GM18868 (cell line): Measurements from ENCODE around the gene ZNF850.

Source experiments
- ATAC-seq: cut with Tn5 transposase; IDR thresholded peaks from one replicate; pipeline ENCODE4 v1.9.1; 2021; ENCODE audit warnings: mild to moderate bottlenecking, moderate library complexity; ENCODE audit not compliant: unreplicated experiment

ZNF850 gene

DNA sequence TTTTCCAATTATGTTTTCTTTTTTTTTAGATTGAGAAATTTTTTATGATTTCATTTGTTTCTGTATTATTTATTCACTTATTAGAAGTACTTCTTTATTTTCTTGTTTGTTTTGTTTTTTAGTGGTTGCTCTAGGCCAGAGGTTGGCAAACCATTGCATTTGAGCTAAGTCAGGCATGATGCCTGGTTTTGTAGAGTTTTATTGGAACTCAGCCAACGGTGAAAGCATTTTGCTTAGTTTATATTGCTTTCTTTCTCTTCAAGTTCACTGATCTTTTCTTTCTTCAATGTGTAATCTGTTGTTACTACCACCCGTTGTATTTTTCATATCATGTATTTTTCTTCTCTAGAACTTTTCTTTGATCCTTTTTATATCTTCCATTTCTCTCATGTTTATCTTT, 65.5 kb downstream of the ZNF850 start:
- ATAC-seq = no peak

DNA sequence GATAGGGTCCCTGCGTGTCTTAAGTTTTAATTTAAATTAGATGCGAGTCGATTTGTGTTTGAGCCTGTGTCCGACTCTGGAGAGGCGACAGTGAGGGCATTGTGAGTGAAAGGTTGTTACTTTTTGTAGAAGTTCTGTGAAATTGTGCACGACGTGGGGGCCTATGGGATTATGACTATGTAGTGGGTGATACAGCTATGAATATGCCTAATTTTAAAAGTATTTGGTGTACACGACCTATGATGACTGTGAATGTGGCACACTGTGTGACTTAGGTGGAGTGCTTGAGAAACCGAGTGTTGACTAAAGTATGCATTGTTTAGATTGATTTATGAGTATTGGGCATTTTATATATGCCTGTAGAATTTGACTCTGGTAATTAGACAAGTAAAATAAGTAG, 84.5 kb downstream of the ZNF850 start:
- ATAC-seq = no peak

DNA sequence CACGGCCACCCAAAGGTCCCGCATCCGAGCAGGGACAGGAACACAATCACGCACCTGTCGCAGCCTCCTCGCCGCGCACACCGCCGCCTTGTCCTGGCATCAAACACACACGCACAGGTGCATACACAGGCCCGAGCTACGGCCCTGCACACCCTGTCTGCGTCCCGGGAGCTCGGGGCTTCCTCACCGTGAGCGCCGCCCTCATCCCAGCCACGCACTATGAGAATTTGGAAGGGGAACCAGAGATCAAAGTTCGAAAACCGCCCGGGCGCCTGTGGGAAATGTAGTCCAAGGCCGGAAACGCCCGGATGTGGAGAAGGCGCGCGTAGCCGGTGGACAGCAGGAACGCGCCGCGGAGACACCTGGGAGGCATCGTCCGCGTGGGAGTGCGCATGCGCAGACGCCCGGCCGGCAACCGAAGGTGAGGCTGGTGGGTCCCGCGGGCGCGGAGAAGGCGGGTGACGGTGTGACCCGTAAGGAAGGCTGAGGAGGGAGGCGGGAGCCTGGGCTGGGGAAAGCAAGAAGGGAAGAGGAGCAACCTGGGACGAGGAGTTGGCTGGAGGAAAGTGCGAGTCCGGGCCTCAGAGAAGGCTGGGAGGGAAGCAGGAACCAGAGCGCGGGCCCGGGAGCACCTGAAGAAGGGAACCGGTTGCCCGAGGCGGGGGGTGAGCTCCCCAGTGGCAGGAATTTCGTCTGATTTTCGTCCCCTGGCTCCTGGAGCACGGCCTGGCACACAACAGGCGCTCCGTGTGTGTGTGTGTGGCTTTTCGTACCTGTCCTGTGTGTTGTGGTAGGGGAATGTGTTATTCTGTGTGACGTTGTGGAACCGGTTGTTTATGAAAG, 85.2 kb downstream of the ZNF850 start, which contains the start of gene ZNF567:
ZNF567 (plus strand) TSS at position 399 of the 843 bp plus-strand sequence. CDS start 7,256 bp downstream, outside the sequence.
- ATAC-seq = peak; percentile 88

DNA sequence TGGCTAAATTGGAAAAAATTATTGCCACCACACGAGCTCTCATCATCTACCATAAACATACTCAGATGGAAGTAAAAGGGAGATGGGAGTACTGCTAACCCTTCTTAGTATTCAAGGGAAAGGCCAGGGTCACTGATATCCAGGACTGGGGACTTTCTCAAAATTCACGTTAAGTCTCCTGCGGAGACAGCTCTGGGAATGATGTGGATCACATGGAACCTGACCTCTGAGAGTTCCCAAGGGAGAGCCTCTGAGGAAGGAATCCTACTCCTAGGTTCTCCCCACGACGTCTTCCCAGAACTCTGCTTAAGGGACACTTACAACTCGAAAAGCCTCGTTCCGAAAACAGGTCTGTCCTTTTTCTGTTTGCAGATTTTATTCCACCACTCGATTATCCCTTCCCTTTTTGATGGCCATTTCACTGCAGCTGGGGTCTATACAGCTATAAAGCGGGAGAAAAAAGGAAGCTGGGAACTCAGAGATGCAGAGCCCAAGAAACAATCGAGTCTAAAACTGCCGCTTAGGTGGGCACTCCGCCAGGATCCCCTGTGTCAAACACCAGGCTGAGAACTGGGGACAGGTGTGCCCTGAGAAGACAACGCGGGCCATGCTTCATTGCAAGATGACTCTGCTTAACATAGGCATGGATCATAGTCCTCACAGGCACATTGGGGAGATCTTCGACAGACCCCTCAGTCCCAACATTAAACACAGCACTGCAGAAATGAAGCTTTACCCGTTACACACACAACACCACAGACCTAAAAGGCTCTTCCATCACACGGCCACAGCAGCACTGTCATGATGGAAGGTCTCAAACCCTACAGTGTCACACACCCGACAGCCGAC, 86.0 kb downstream of the ZNF850 start:
- no peak for ATAC-seq

DNA sequence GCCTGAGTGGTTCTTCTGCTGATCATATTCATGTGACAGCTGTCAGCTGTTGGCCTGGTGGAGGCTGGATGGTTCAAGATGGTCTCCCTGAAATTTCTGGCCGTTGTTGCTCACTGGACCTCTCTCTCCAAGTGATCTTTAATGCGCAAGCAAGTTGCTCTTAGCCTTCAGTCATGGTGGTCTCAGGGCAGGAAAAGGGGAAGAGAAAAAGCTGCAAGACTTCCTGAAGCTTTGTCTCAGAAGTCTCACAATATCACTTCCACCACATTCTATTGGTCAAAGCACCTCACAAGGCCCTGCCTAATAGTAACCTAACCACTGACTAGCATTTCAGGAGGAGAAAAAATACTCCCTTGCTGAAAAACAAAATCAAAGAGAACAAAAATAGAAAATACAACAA, 86.8 kb downstream of the ZNF850 start:
- no peak for ATAC-seq

DNA sequence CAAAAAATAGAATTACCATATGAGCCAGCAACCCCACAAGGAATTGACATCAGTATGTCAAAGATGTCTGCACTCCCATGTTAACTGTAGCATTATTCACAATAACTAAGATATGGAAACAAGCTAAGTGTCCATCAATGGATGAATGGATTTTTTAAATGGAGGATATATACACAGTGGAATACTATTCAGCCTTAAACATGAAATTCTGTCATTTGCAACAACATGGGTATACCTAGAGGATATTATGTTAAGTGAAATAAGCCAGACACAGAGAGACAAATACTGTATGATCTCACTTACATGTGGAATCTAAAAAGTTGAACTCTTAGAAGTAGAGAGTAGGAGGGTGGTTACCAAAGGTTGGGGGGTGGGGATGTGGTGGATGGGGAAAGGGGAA, 93.2 kb downstream of the ZNF850 start:
- no peak for ATAC-seq

DNA sequence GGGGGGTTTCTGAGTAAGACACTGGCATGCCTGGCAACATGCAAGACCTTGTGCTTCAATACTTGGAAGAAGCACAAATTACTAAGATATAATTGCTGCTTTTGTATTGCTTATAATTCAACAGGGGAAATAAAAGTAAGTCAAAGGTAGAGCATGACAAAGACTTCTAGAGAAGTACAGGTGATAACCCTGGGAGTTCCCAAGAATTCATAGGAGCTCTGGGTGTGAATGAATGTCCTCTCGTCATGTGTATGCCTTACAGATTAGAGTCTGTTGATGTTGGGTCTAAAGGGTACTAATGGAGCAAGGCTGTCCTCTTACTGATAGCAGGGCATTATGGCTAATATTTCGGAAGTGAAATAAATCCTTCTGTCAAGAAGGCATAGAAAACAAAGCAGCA, 98.4 kb downstream of the ZNF850 start:
- no peak for ATAC-seq

DNA sequence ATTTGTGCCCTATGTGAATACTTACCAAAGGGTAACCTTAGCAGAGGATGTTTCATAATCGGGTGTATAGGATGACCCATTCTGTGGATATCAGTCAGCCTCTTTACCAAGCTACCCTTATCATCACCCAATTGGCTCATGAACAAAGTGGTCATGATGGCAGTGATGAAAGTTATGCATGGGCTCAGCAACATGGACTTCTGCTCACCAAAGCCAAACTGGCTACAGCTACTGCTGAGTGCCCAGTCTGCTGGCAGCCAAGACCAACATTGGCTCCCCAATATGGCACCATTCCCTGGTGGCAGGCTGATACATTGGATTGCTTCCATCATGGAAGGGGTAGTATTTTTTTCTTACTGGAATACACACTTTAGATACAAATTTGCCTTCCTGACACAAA, 100.2 kb downstream of the ZNF850 start:
- no peak for ATAC-seq

DNA sequence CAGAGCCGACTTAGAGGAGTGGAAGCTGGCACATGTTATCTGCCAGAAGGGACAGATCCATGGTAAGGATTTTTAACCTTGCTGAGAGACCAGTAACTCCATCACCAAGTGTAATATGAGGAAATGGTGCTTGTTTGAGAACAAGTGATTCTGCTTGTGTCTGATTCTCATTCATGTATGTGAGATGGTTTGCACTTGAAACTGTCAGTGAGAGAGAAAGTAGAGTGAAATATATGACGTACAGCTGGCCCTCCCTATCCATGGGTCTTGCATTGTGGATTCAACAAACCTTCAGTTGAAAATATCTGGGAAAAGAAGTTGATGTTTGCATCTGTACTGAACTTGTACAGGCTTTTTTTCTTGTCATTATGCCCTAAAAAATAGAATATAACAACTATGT, 104.0 kb downstream of the ZNF850 start:
- ATAC-seq = no peak

DNA sequence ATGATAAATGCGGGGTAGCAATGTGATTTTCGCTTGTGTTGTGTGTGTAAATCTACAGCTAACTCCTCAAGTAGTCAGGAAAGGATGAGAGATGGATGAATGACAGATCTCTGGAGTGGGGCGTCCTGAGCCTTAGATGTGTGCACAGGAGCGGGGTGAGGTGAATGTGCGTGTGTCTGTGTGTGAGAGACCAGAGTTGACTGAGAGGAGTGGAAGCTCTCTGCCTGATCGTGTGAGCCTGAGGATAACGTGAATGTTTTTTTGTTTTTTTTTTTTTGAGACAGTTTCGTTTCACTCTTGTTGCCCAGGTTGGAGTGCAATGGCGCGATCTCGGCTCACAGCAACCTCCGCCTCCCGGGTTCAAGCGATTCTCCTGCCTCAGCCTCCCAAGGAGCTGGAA, 106.8 kb downstream of the ZNF850 start:
- ATAC-seq = no peak
